Fibroblast of gingiva (primary cell): Measurements from ENCODE around the gene TNPO1.
A peak's percentile ranks its signal among the peaks of the same experiment; 100 is the strongest.
"Not testable (repeated sequence)": the region's sequence is repeated elsewhere in the genome, so short reads cannot be mapped to it uniquely, and the experiment has no call there.

ENCODE experiments used
- DNase-seq: peaks from one replicate; pipeline ENCODE4 v3.0.0-alpha.2; 2011; ENCODE audit warnings: low read depth

Gene TNPO1

GRCh38 chr5:72854419-72854818 is 38.0 kb downstream of the TNPO1 start:
- DNase-seq: no peak

GRCh38 chr5:72855821-72856220 is 39.4 kb downstream of the TNPO1 start:
- DNase-seq: peak; percentile 26

GRCh38 chr5:72857396-72857795 is 40.9 kb downstream of the TNPO1 start:
- no peak for DNase-seq

GRCh38 chr5:72859127-72859526 is 42.7 kb downstream of the TNPO1 start:
- DNase-seq: no peak

GRCh38 chr5:72860499-72860898 is 44.0 kb downstream of the TNPO1 start:
- peak; percentile 64 for DNase-seq

GRCh38 chr5:72871366-72872024 is 55.0 kb downstream of the TNPO1 start:
- no peak for DNase-seq

- DNase-seq: peak; percentile 58
Observed at GRCh38 chr5:72878854-72879253, 62.4 kb downstream of the TNPO1 start.

GRCh38 chr5:72882989-72883388 is 66.5 kb downstream of the TNPO1 start:
- DNase-seq: no peak

GRCh38 chr5:72883850-72884249 is 67.4 kb downstream of the TNPO1 start:
- DNase-seq: no peak

GRCh38 chr5:72884892-72885291 is 68.4 kb downstream of the TNPO1 start:
- DNase-seq: no peak

GRCh38 chr5:72885824-72886223 is 69.4 kb downstream of the TNPO1 start:
- no peak for DNase-seq

- no peak for DNase-seq
Observed at GRCh38 chr5:72888595-72888994, 72.1 kb downstream of the TNPO1 start.

GRCh38 chr5:72889324-72889723 is 72.9 kb downstream of the TNPO1 start:
- DNase-seq: no peak

GRCh38 chr5:72892846-72893245 is 76.4 kb downstream of the TNPO1 start:
- no peak for DNase-seq

GRCh38 chr5:72895758-72896157 is 79.3 kb downstream of the TNPO1 start:
- DNase-seq: no peak

GRCh38 chr5:72906806-72907205 is 90.3 kb downstream of the TNPO1 start:
- DNase-seq: no peak

GRCh38 chr5:72908664-72909063 is 92.2 kb downstream of the TNPO1 start:
- DNase-seq: peak; percentile 73

- no peak for DNase-seq
Observed at GRCh38 chr5:72917371-72917776, 100.9 kb downstream of the TNPO1 start.

GRCh38 chr5:72920690-72921502 is 104.4 kb downstream of the TNPO1 start:
- DNase-seq: peak; percentile 9

GRCh38 chr5:72921886-72922285 is 105.4 kb downstream of the TNPO1 start:
- DNase-seq: no peak

GRCh38 chr5:72922422-72922821 is 106.0 kb downstream of the TNPO1 start:
- DNase-seq: no peak

- DNase-seq: no peak
Observed at GRCh38 chr5:72925336-72926010, 109.0 kb downstream of the TNPO1 start.

- not testable (repeated sequence) for DNase-seq
Observed at GRCh38 chr5:72932686-72933085, 116.2 kb downstream of the TNPO1 start.
